ENCODE measurements around the gene RBMS3. TPM values are rescaled to one million over a fixed set of nuclear protein-coding genes. Genes with fewer than 3 reads are reported as not detected.

RBMS3 gene
- total RNA-seq, 1 experiment from 2014 or later: 7.4 TPM

GRCh38 chr3:29333576-29333975, 52.7 kb downstream of the RBMS3 start:
- no peak for TF ChIP-seq CTCF (IDR thresholded peaks at IDR 0.05; ENCODE audit: insufficient read depth in 1 of 2, low read depth in 1 of 2, low read length in 1 of 2, severe bottlenecking in 1 of 2, unreplicated experiment in 1 of 2)
- CTCF ChIA-PET: no interaction called here
- Histone ChIP-seq H3K4me1 (no peaks in the 10 kb centered on the region), H3K9me3 (no peaks in the 10 kb centered on the region), H3K4me3 (ENCODE audit: low read depth, low read length) (no peak overlapping the region), H3K27me3 (replicated peaks; ENCODE audit: control insufficient read depth, insufficient read depth, low read length) (no peaks in the 10 kb centered on the region), H3K36me3 (ENCODE audit: control insufficient read depth, insufficient read depth, low read length) (no peaks in the 10 kb centered on the region)
- H3K4me3 Mint-ChIP-seq (ENCODE audit: unreplicated experiment): no peak overlapping the region
- intact Hi-C loops (cut with micrococcal nuclease; ENCODE audit: unreplicated experiment): no loop called here
- H3K4me1 Mint-ChIP-seq (ENCODE audit: low read depth, unreplicated experiment): peaks cover 13% of the 10 kb centered on the region
- H3K9me3 Mint-ChIP-seq (ENCODE audit: unreplicated experiment): no peaks in the 10 kb centered on the region
- DNase-seq: no peak
- no peak overlapping the region for H3K27ac Mint-ChIP-seq (ENCODE audit: unreplicated experiment)
- no TSS peak for BruUV-seq (replicated peaks)
- POLR2A ChIA-PET: no interaction called here
- no peaks in the 10 kb centered on the region for H3K27me3 Mint-ChIP-seq (ENCODE audit: insufficient read depth, unreplicated experiment)
- no peaks in the 10 kb centered on the region for H3K36me3 Mint-ChIP-seq (ENCODE audit: insufficient read depth, unreplicated experiment)

- no TSS peak for BruUV-seq (replicated peaks)
- CTCF ChIA-PET: no interaction called here
- Mint-ChIP-seq H3K36me3 (ENCODE audit: insufficient read depth, unreplicated experiment) (no peaks in the 10 kb centered on the region), H3K27ac (ENCODE audit: unreplicated experiment) (no peak overlapping the region), H3K27me3 (ENCODE audit: insufficient read depth, unreplicated experiment) (no peaks in the 10 kb centered on the region), H3K9me3 (ENCODE audit: unreplicated experiment) (no peaks in the 10 kb centered on the region), H3K4me3 (ENCODE audit: unreplicated experiment) (no peak overlapping the region), H3K4me1 (ENCODE audit: low read depth, unreplicated experiment) (peaks cover 13% of the 10 kb centered on the region)
- TF ChIP-seq CTCF (IDR thresholded peaks at IDR 0.05; ENCODE audit: insufficient read depth in 1 of 2, low read depth in 1 of 2, low read length in 1 of 2, severe bottlenecking in 1 of 2, unreplicated experiment in 1 of 2): no peak
- DNase-seq: no peak
- Histone ChIP-seq H3K9me3 (no peaks in the 10 kb centered on the region), H3K27me3 (replicated peaks; ENCODE audit: control insufficient read depth, insufficient read depth, low read length) (no peaks in the 10 kb centered on the region), H3K4me1 (no peaks in the 10 kb centered on the region), H3K4me3 (ENCODE audit: low read depth, low read length) (no peak overlapping the region), H3K36me3 (ENCODE audit: control insufficient read depth, insufficient read depth, low read length) (no peaks in the 10 kb centered on the region)
- intact Hi-C loops (cut with micrococcal nuclease; ENCODE audit: unreplicated experiment): no loop called here
- POLR2A ChIA-PET: no interaction called here
Observed at GRCh38 chr3:29334706-29335105, 53.8 kb downstream of the RBMS3 start.

- CTCF ChIA-PET: no interaction called here
- intact Hi-C loops (cut with micrococcal nuclease; ENCODE audit: unreplicated experiment): no loop called here
Observed at GRCh38 chr3:29335438-29335837, 54.6 kb downstream of the RBMS3 start.

More at GRCh38 chr3:29335438-29335837, 54.6 kb downstream of the RBMS3 start:
- Histone ChIP-seq H3K4me3 (ENCODE audit: low read depth, low read length) (no peak overlapping the region), H3K9me3 (no peaks in the 10 kb centered on the region), H3K4me1 (no peaks in the 10 kb centered on the region), H3K27me3 (replicated peaks; ENCODE audit: control insufficient read depth, insufficient read depth, low read length) (no peaks in the 10 kb centered on the region), H3K36me3 (ENCODE audit: control insufficient read depth, insufficient read depth, low read length) (no peaks in the 10 kb centered on the region)
- no TSS peak for BruUV-seq (replicated peaks)
- Mint-ChIP-seq H3K36me3 (ENCODE audit: insufficient read depth, unreplicated experiment) (no peaks in the 10 kb centered on the region), H3K27ac (ENCODE audit: unreplicated experiment) (no peak overlapping the region), H3K4me1 (ENCODE audit: low read depth, unreplicated experiment) (peaks cover 13% of the 10 kb centered on the region), H3K9me3 (ENCODE audit: unreplicated experiment) (no peaks in the 10 kb centered on the region), H3K4me3 (ENCODE audit: unreplicated experiment) (no peak overlapping the region), H3K27me3 (ENCODE audit: insufficient read depth, unreplicated experiment) (no peaks in the 10 kb centered on the region)
- no peak for TF ChIP-seq CTCF (IDR thresholded peaks at IDR 0.05; ENCODE audit: insufficient read depth in 1 of 2, low read depth in 1 of 2, low read length in 1 of 2, severe bottlenecking in 1 of 2, unreplicated experiment in 1 of 2)
- DNase-seq: no peak
- POLR2A ChIA-PET: no interaction called here

Data from Caco-2 (cell line).